ENCODE data around the gene CSMD2.

The CSMD2 gene

DNA sequence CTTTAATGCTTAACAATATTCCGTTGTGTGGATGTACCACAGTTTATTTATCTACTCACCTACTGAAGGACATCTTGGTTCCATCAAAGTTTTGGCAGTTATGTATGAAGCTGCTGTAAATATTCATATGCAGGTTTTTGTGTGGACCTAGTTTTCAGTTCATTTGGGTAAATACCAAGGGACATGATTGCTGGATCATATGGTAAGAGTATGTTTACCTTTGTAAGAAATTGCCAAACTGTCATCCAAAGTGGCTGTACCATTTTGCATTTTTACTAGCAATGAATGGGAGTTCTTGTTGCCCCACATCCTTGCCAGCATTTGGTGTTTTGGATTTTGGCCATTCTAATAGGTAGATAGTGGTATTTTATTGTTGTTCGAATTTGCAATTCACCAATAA is 682.6 kb downstream of the CSMD2 start:
- no peak for DNase-seq (ENCODE audit: low spot score)

DNA sequence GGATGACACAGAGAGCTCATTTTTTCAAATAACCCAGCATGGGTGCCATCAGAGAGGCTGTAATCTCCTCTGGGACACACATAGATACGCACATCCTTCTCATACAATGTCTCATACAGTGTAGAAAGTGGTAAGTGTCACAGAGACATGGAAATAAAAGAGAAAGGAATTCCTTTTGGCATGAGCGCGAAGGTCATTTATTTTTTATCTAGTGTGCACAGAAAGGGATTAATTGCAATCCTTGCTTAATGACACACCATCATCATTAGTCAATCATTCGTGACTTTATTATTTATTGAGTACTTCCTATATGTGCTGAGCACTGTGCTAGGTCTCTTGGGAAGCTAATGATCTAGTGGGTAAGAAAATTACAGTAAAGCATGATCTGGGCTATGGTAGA is 687.6 kb downstream of the CSMD2 start:
- no peak for DNase-seq (ENCODE audit: low spot score)

DNA sequence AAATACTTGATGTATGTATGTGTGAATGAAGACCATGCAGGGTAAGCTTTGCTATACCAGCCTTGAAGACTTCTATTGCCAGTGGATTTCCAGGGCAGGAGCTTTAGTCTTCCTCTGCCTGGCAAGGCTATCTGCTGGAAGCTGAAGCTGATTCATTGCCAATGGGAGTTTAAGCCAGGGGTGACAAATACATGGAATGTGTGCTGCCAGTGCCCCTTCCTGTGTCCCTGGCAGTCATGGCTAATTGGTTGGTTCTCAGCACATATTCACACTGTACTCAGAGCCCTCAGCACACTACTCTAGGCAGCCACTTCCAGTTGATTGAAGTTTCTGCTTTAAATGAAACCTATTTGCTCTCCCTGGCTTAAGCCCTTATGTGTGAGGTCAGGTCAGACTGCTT is 691.1 kb downstream of the CSMD2 start:
- DNase-seq (ENCODE audit: low spot score) = no peak

DNA sequence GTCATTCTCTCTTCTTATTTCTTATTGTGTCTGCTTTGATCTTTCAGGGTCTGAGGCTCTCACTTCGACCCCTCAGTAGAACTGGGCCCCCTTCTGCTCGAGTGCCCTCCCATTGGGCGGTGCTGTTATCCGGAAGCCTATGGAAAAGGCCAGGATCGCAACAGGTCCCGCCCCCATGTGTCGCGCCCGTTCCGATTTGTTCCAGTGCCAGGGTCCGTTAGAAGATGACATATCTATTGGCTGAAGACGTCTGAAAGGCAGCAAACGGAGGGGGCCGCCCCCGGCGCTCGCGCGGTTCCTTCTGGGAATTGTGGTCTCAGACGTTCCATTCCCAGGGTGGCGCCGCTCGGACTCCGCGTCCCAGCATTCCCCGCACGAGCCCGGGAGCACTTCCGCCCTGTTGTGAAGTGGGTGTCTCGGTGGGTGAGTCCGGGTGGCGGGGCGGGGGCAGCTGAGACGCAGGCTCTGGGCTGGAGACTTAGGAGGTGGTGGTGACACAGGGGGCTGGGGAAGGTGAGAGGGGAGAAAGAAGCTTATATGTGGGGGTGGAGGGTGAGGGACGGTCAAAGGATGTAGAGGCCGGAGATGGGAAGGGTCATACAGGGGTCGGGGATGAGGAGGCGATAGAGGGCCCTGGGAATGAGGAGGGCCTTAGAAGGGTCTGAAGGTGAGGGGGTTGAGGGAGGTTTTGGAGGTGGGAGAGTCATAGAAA is 692.6 kb downstream of the CSMD2 start, which contains the start of gene ZSCAN20:
Gene ZSCAN20 (plus strand): TSS at position 377 of the 712 bp plus-strand sequence. CDS start 6,644 bp downstream, outside the sequence.
- DNase-seq (ENCODE audit: low spot score) = peak; percentile 89

DNA sequence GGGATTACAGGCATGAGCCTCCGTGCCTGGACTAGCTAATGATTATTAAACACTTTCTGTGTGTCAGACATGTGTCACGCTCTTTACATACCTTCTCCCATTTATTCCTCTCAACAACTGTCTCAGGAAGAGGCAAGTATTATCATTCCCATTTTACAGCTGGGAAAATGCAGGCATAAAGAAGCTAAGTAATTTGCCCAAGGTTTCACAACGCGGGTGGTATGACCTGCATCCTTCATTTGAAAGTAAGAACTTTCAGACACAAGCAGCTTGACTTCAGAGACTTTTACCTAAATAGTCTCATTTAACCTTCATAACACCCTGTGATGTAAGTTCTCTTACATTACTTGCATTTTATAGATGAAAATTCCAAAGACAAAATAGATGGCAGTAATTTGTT is 693.6 kb downstream of the CSMD2 start:
- DNase-seq (ENCODE audit: low spot score) = no peak

DNA sequence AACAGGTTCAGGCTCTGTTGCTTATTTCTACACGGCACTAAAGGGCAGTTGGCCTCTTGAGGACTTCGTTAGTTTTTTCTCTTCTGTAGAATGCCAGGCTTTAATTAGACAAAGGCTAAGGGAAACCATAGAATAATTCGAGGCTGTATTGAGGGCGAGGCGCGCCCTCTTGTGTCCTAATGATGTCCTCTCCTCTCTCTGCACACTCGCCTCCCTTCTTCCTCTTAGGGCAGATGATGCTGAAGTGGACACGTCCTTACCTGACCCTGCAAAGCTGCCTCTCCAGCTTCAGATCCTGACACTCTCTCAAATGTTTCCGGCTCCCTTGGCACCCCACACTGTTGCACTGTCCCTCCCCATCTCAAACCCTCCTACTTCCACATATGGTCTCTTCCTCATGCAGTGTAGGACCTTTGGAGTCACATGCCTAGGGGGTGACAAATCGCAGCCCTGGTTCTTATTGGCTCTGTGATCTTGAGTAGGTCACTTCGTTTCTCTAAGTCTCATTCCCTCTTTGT is 694.5 kb downstream of the CSMD2 start:
- peak; percentile 56 for DNase-seq (ENCODE audit: low spot score)

DNA sequence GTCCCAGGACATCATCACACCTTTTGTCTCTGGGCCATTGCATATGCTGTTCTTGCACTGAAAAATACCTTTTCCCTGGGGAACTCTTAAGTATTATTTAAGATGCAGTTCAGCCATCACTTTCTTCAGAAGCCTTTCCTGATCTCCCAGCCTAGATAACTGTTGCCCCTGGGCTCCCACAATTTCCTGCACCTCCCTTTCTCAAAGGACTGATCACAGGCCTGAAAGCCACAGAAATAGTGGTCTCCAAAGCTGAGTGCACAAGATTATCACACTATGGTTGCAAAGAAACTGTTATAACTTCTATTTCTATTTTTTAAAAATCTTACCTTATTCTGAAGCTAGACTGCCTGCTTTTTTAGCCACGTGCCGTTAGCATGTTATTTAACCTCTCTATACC is 695.3 kb downstream of the CSMD2 start:
- DNase-seq (ENCODE audit: low spot score) = no peak

DNA sequence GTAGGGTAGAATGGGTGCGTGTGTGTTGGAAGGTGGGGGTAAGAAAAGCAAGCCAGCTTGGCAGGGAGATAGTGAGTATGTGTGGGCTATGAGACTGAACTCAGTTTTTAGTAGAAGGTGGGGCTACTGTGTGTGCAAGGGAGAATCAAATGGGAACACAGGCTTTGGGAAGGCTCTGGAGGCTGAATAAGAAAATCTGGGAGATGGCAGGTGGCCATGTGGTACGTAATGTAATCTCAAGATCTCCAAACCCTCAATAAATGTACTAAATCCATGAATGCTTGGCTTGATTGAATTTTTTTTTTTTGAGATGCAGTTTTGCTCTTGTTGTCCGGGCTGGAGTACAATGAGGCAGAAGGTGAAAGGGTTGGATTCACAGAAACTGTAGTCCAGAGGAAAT is 696.1 kb downstream of the CSMD2 start:
- no peak for DNase-seq (ENCODE audit: low spot score)

DNA sequence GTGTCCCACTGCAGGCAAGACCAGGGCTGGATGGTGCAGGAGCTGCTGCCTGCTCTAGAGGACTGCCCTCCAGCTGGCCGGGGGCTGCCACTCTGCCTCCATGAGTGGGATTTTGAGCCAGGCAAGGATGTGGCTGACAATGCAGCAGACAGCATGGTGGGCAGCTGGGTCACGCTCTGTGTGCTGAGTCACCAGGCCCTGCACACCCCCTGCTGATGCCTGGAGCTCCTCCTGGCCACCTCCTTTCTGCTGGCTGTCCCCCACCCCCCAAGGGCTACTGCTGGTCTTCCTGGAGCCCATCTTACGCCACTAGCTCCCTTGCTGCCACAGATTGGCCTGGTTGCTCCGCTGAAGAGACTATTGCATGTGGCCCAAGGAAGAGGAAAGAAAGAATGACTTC is 696.5 kb downstream of the CSMD2 start:
- DNase-seq (ENCODE audit: low spot score) = no peak

DNA sequence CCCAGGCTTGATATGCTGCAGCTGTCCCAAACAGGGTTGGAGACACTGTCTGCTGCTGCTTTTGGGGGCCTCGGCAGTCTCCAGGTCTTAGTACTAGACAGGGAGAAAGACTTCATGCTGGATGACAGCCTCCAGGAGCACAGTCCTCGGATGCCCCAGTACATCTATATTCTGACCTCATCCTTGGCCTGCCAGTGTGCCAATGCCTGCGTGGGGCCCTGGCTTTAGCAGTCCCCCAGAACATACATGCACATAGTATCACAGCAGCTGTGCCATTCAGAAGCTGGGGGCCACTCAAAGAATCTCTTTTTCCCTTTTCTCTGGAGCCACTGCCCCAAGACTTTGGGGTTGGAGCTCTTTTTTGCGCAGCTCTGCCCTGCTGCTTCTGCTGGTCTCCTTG is 697.0 kb downstream of the CSMD2 start:
- no peak for DNase-seq (ENCODE audit: low spot score)

DNA sequence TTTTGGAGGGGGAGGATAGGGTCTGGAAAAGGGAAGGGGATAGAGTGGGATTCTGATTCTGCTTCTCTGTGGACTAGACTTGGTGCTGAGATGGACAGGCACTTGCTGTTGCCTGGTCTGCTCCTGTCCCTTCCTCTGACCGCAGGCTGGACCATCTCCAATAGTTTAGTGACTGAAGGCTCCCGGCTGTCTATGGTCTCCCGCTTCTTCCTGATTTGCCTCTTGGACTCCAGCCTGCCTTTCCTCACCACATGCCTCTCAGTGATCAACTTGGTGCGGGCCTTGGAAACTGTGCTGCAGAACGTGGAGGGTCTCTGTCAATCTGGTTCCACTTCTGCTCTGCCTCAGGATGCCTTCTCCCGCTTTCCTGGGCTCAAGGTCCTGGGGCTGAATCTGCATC is 698.9 kb downstream of the CSMD2 start:
- no peak for DNase-seq (ENCODE audit: low spot score)

DNA sequence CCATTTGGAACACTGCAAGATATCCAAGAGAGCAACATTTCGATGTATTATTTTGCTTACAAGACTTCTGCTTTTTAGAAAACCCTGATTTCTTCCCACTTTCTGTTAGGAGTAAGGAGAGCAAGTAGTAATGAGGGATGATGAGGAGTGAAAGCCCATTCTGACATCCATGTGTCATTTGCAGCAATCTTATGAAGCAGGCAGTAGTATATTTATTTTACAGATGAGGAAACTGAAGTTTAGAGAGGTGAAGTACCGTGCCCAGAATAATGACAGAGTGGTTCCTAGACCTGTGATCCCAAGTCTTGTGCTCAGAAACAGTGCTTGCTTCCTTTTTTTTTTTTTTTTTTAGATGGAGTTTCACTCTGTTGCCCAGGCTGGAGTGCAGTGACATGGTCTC is 699.7 kb downstream of the CSMD2 start:
- DNase-seq (ENCODE audit: low spot score) = no peak

DNA sequence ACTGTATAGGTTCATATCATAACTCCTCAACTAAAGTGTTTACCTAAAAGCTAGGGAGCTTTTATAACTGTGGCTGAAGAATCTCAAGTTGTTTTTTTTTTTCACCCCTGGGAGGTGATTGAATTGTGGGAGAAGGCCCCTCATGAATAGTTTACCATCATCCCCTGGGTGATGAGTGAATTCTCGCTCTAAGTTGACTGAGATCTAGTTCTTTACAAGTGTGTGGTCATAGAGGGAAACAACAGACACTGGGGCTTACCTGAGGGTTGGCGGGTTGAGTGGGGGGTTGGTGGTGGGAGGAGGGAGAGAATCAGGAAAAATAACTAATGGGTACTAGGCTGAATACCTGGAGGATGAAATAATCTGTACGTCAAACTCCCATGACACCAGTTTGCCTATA is 700.5 kb downstream of the CSMD2 start:
- DNase-seq (ENCODE audit: low spot score) = no peak

Data from CD4-positive, alpha-beta T cell treated with Interleukin-2 at 100 ng/mL for 4 hours (primary cell).